Right lobe of liver (tissue), 6 donors: ENCODE measurements around the gene FYCO1. TPM values are rescaled to one million over a fixed set of nuclear protein-coding genes. Genes with fewer than 3 reads are reported as not detected.

Source experiments
- ATAC-seq, 4 donors: fragments of 200-7000 bp; cut with Tn5 transposase; one replicate each; pipeline ENCODE4 v1.9.1; 2020; ENCODE audit warnings: mild to moderate bottlenecking in 4 of 4, moderate library complexity in 4 of 4
- DNase-seq, 3 donors: peaks; one replicate each; pipeline ENCODE4 v3.0.0-alpha.2; 2020
- H3K27ac ChIP-seq, 3 donors: fragments of 200-600 bp; one replicate each; pipeline ENCODE4 v1.8.0; 2022
- H3K27me3 ChIP-seq, 2 donors: fragments of 200-600 bp; one replicate each; pipeline ENCODE4 v1.8.0; 2022
- H3K36me3 ChIP-seq, 4 donors: fragments of 200-600 bp; sonication (generic) in 1 of 4; one replicate each; pipeline versions ENCODE4 v1.5.1 to v1.8.0; 2017 to 2022; ENCODE audit warnings: control low read depth in 1 of 4
- H3K4me1 ChIP-seq, 4 donors: fragments of 200-600 bp; sonication (generic) in 1 of 4; one replicate each; pipeline versions ENCODE4 v1.5.1 to v1.8.0; 2017 to 2022; ENCODE audit warnings: control low read depth in 1 of 4
- H3K4me3 ChIP-seq, 3 donors: fragments of 200-600 bp; one replicate each; pipeline ENCODE4 v1.8.0; 2022
- H3K9me3 ChIP-seq, 4 donors: fragments of 200-600 bp; sonication (generic) in 1 of 4; one replicate each; pipeline versions ENCODE4 v1.5.1 to v1.8.0; 2017 to 2022; ENCODE audit warnings: control low read depth in 1 of 4
- CTCF ChIP-seq, 4 donors: fragments of 200-600 bp in 3 of 4; fragments of 450-650 bp in 1 of 4; IDR thresholded peaks; one replicate each; pipeline versions ENCODE4 v1.5.1 to v1.8.0; 2016 to 2022; ENCODE audit warnings: antibody characterized with exemption in 4 of 4, mild to moderate bottlenecking in 2 of 4
- POLR2A ChIP-seq: fragments of 450-650 bp; IDR thresholded peaks from one replicate; pipeline ENCODE4 v1.6.1; 2017; ENCODE audit warnings: antibody characterized with exemption, mild to moderate bottlenecking
- WGBS: methylation state at CpG from one replicate; pipeline ENCODE4 v1.1.6; 2018; ENCODE audit warnings: low coverage, low lambda C conversion rate; ENCODE audit not compliant: insufficient coverage; ENCODE audit errors: missing lambda C conversion rate; 5-methylcytosine and 5-hydroxymethylcytosine counted together
- intact Hi-C, 2 donors: fragments of 100-400 bp; cut with DNase I; formaldehyde crosslinking; loops; one replicate each; pipeline versions ENCODE4 v1.11.2 to v1.14.1; 2022
- total RNA-seq, 6 experiments: library from RNA; depleted of rRNA in 2 of 6; stranded (reverse); fragments of >200 nt in 2 of 6; fragmentation: NEBNext Ultra II Directional in 3 of 6; extraction: Animal tissue kit (Norgen Biotek cat#: 25700) in 3 of 6; gene quantifications; one replicate each; pipeline versions ENCODE4 v1.1.0 to v1.2.4, GENCODE V29; 2016 to 2023
- donor health status: DM: no; HTN: yes; CAD: no.
- donor health status: DM: no; HTN: no; CAD: no.
- donor health status: DM: no; HTN: no; CAD: no.
- donor health status: DM: no; HTN: yes; CAD: no.
- donor health status: DM: no; HTN: yes; CAD: no.

The FYCO1 gene
- total RNA-seq, 6 experiments from 2014 or later: 16.0 to 22.0 (median 21.0) TPM

DNA sequence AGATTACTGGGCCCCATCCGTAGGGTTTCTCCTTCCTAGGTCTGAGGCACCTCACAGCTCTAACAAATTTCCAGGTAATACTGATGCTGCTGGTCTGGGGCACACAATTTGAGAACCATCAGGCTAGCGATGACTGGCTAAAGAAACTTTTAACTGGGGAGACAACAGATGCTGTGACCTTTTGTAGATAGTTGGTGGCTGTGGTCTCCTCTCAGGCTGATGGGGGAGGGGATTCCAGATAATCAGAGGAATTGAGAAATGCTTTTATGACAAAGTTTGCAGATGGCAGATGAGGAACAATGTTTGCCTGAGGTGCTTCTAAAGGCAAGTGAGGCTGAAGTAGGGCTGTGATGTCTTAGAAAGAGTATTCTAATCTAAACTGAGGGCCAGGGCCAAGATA, 123.1 kb downstream of the FYCO1 start:
- H3K36me3 ChIP-seq: no peaks in the 10 kb centered on the region
- no peaks in the 10 kb centered on the region for H3K4me1 ChIP-seq
- no peaks in the 10 kb centered on the region for H3K9me3 ChIP-seq
- H3K27me3 ChIP-seq: no peaks in the 10 kb centered on the region
- TF ChIP-seq POLR2A (no peak), CTCF (IDR thresholded peaks at IDR 0.05) (no peak)
- H3K27ac ChIP-seq: no peak overlapping the region
- intact Hi-C loops: no loop called here
- 69% methylated on average over 2 of the region's 2 CpGs for WGBS
- DNase-seq (no peak), ATAC-seq (no peak)
- no peak overlapping the region for H3K4me3 ChIP-seq

GRCh38 chr3:45871780-45872179, 123.8 kb downstream of the FYCO1 start:
- Histone ChIP-seq H3K27ac (no peak overlapping the region), H3K4me1 (no peaks in the 10 kb centered on the region), H3K27me3 (no peaks in the 10 kb centered on the region), H3K36me3 (no peaks in the 10 kb centered on the region), H3K9me3 (no peaks in the 10 kb centered on the region), H3K4me3 (no peak overlapping the region)
- TF ChIP-seq POLR2A (no peak), CTCF (IDR thresholded peaks at IDR 0.05) (no peak)
- ATAC-seq (no peak), DNase-seq (no peak)
- 84% methylated on average over 6 of the region's 6 CpGs for WGBS
- intact Hi-C loops: no loop called here

DNA sequence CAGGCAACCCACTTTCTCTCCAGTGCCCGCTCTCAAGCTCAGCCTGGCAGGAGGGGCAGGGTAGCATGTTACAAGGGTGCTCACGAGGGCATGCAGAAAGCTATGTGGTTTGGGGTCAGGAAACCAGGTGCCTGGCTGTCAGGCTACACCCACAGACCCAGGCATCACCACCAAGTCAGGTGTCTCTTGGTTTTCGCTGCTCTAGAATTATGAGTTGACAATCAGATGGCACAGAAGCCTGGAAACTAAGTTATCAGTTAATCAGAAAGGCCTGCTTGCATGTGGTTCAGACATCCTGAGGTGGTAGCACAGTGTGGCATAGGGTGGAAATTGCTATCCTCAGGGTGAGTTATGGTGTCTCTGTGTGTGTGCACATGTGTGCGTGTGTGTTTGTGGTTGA, 125.5 kb downstream of the FYCO1 start:
- no peak for DNase-seq
- intact Hi-C loops: no loop called here
- no peaks in the 10 kb centered on the region for H3K4me1 ChIP-seq
- WGBS: 69% methylated on average over 4 of the region's 4 CpGs
- H3K36me3 ChIP-seq: no peaks in the 10 kb centered on the region
- TF ChIP-seq POLR2A (no peak), CTCF (IDR thresholded peaks at IDR 0.05) (no peak)
- H3K27me3 ChIP-seq: no peaks in the 10 kb centered on the region
- no peaks in the 10 kb centered on the region for H3K9me3 ChIP-seq
- H3K4me3 ChIP-seq: no peak overlapping the region
- peak in 2 of 4 donors; percentile 11 to 16 for ATAC-seq
- H3K27ac ChIP-seq: no peak overlapping the region

GRCh38 chr3:45869638-45870037, 126.0 kb downstream of the FYCO1 start:
- DNase-seq: no peak
- 62% methylated on average over 3 of the region's 3 CpGs for WGBS
- Histone ChIP-seq H3K4me3 (no peak overlapping the region), H3K27ac (no peak overlapping the region), H3K9me3 (no peaks in the 10 kb centered on the region), H3K27me3 (no peaks in the 10 kb centered on the region), H3K4me1 (no peaks in the 10 kb centered on the region), H3K36me3 (no peaks in the 10 kb centered on the region)
- no peak for TF ChIP-seq POLR2A
- TF ChIP-seq CTCF (IDR thresholded peaks at IDR 0.05): no peak
- no peak for ATAC-seq
- intact Hi-C loops: no loop called here

GRCh38 chr3:45868650-45869049, 127.0 kb downstream of the FYCO1 start:
- no peak for TF ChIP-seq CTCF (IDR thresholded peaks at IDR 0.05)
- no peak for TF ChIP-seq POLR2A
- H3K27ac ChIP-seq: no peak overlapping the region
- H3K4me3 ChIP-seq: no peak overlapping the region
- H3K36me3 ChIP-seq: no peaks in the 10 kb centered on the region
- H3K27me3 ChIP-seq: no peaks in the 10 kb centered on the region
- no peaks in the 10 kb centered on the region for H3K9me3 ChIP-seq
- no peaks in the 10 kb centered on the region for H3K4me1 ChIP-seq
- 82% methylated on average over 2 of the region's 2 CpGs for WGBS
- DNase-seq: no peak
- intact Hi-C loops: no loop called here
- no peak for ATAC-seq
